Measurements from ENCODE around the gene CYTL1. TPM values are rescaled to one million over a fixed set of nuclear protein-coding genes. Genes with fewer than 3 reads are reported as not detected.
A peak's percentile ranks its signal among the peaks of the same experiment; 100 is the strongest.

CYTL1 gene
- total RNA-seq, 4 donors from 2014 or later, result 0.49 to 0.97 (median 0.71) TPM; not detected in 1

GRCh38 chr4:5045097-5045496 lies 25.8 kb upstream of the CYTL1 start:
- peak; percentile 41 to 82 for DNase-seq (ENCODE audit: low spot score in 2 of 2)
- no peak overlapping the region for H3K4me3 ChIP-seq (ENCODE audit: low read depth, poor library complexity, severe bottlenecking)
- WGBS, 2 donors, result 68 to 77% methylated on average over 3 of the region's 3 CpGs
- intact Hi-C loops (cut with DNase I; ENCODE audit: low total_unique reads), result loop anchor here (5.0 kb wide), 1 partner anchor 1072 kb away; no protein-coding TSS in a partner anchor
- TF ChIP-seq POLR2A (IDR thresholded peaks at IDR 0.05), result no peak
- TF ChIP-seq, protein P1, sequence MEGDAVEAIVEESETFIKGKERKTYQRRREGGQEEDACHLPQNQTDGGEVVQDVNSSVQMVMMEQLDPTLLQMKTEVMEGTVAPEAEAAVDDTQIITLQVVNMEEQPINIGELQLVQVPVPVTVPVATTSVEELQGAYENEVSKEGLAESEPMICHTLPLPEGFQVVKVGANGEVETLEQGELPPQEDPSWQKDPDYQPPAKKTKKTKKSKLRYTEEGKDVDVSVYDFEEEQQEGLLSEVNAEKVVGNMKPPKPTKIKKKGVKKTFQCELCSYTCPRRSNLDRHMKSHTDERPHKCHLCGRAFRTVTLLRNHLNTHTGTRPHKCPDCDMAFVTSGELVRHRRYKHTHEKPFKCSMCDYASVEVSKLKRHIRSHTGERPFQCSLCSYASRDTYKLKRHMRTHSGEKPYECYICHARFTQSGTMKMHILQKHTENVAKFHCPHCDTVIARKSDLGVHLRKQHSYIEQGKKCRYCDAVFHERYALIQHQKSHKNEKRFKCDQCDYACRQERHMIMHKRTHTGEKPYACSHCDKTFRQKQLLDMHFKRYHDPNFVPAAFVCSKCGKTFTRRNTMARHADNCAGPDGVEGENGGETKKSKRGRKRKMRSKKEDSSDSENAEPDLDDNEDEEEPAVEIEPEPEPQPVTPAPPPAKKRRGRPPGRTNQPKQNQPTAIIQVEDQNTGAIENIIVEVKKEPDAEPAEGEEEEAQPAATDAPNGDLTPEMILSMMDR (IDR thresholded peaks at IDR 0.05), result no peak

- intact Hi-C loops (cut with DNase I; ENCODE audit: low total_unique reads), result no loop called here
- peak in 1 of 2 donors; percentile 57 for DNase-seq (ENCODE audit: low spot score in 2 of 2)
- WGBS, 2 donors, result 29 to 62% methylated on average over 3 of the region's 3 CpGs
- H3K4me3 ChIP-seq (ENCODE audit: low read depth, poor library complexity, severe bottlenecking), result no peak overlapping the region
- no peak for TF ChIP-seq POLR2A (IDR thresholded peaks at IDR 0.05)
- TF ChIP-seq, protein P1 (IDR thresholded peaks at IDR 0.05), result no peak
These were observed 25.1 kb upstream of the CYTL1 start for GRCh38 chr4:5044341-5044740.

DNA sequence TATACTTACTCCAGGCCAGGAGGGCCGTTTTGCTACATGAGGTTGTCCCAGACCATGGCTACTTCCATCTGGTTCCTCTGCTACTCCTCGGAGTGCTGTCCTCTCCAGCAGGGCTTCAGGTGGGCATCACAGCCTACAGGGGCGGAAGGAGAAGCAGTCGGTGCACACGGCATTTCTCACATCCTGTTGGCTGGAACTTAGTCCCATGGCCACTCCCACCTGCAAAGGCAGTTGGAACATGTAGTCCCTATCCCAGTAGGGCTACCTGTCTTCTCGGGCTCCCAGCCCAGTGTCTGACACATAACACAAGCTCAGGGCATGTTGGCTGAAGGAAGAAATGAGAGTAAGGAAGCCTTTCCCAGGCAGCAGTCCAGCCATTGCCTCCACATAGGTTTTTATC lies 24.3 kb upstream of the CYTL1 start:
- intact Hi-C loops (cut with DNase I; ENCODE audit: low total_unique reads), result no loop called here
- WGBS, 2 donors, result 54 to 66% methylated on average over 6 of the region's 6 CpGs

GRCh38 chr4:5041699-5042098 lies 22.4 kb upstream of the CYTL1 start:
- intact Hi-C loops (cut with DNase I; ENCODE audit: low total_unique reads), result no loop called here
- no peak for DNase-seq (ENCODE audit: low spot score in 2 of 2)
- 69 to 73% methylated on average over 7 of the region's 7 CpGs for WGBS, 2 donors
- TF ChIP-seq, protein P1 (IDR thresholded peaks at IDR 0.05), result no peak
- H3K4me3 ChIP-seq (ENCODE audit: low read depth, poor library complexity, severe bottlenecking), result no peak overlapping the region

More for the DNA sequence above, 24.3 kb upstream of the CYTL1 start:
- DNase-seq (ENCODE audit: low spot score in 2 of 2), result peak in 1 of 2 donors; percentile 40
- H3K4me3 ChIP-seq (ENCODE audit: low read depth, poor library complexity, severe bottlenecking), result no peak overlapping the region
- TF ChIP-seq POLR2A (IDR thresholded peaks at IDR 0.05), result no peak
- TF ChIP-seq, protein P1 (IDR thresholded peaks at IDR 0.05), result no peak

DNA sequence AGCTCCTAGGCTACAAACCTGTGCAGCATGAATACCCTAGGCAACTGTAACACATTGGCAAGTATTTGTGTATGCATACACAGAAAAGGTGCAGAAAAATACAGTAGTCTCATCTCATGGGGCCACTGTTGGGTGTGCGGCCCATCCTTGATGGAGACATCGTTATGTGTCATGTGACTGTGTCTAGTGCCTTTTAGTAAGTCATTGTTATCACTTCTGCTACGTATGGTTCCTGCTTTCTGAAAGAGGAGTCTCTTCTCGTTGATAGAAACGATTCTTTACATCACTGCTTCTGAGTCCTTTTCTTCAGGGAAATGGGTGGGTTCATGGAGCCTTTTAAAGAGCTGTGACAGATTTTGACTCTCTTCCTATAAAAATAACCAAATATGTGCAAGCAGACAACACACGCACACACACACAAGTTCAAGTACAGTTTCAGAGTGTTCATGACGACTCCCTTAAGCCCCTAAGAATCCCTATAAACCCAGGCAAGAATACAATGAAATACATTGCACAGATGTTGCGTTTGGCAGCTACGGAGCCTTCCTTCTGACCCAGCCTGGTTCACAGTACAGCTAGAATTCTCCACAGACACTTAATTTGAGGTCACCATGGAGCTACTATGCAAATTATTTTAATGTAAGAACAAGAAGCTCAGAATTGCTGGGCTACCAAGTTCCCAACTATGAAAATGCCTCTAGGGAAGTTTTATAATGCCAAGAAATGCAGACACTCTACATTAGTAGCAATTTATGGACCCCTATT lies 21.8 kb upstream of the CYTL1 start:
- intact Hi-C loops (cut with DNase I; ENCODE audit: low total_unique reads), result no loop called here

More for the DNA sequence above, 21.8 kb upstream of the CYTL1 start:
- TF ChIP-seq, protein P1 (IDR thresholded peaks at IDR 0.05), result no peak
- DNase-seq (ENCODE audit: low spot score in 2 of 2), result no peak
- WGBS, 2 donors, result 69 to 80% methylated on average over 9 of the region's 9 CpGs
- H3K4me3 ChIP-seq (ENCODE audit: low read depth, poor library complexity, severe bottlenecking), result no peak overlapping the region

All from lower leg skin (tissue), 4 donors.